ENCODE data around the gene PRKACB.

DNA sequence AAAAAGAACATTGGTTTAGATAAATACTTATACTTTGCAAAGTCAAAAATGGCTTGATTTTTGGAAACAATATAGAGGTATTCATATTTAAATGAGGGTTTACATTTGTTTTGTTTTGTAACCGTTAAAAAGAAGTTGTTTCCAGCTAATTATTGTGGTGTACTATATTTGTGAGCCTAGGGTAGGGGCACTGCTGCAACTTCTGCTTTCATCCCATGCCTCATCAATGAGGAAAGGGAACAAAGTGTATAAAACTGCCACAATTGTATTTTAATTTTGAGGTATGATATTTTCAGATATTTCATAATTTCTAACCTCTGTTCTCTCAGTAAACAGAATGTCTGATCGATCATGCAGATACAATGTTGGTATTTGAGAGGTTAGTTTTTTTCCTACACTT, 92.2 kb downstream of the PRKACB start:
- TF ChIP-seq CTCF (optimal IDR thresholded peaks at IDR 0.05 in 1 of 3, IDR thresholded peaks at IDR 0.05 in 1 of 3, conservative IDR thresholded peaks at IDR 0.05 in 1 of 3; ENCODE audit: extremely low read depth in 1 of 3, insufficient read depth in 2 of 3, low read length in 3 of 3) (no peak), EZH2 (IDR thresholded peaks at IDR 0.05; ENCODE audit: low read length) (no peak)
